ENCODE results near the gene LNPK.

LNPK gene

GRCh38 chr2:175947073-175947472 lies 55.0 kb downstream of the LNPK start:
- Histone ChIP-seq H3K27me3 (ENCODE audit: low read length) (no peaks in the 10 kb centered on the region), H3F3A (ENCODE audit: insufficient read depth) (no peaks in the 10 kb centered on the region), H3K4me3 (ENCODE audit: insufficient read depth, low read length, poor library complexity, severe bottlenecking) (no peak overlapping the region), H3K9ac (ENCODE audit: low read length) (no peak overlapping the region), H3K9me3 (ENCODE audit: insufficient read depth, low read length) (no peaks in the 10 kb centered on the region), H3K9me2 (replicated peaks; ENCODE audit: insufficient read depth, low read length) (no peaks in the 10 kb centered on the region), H3K4me2 (ENCODE audit: low read depth, low read length, poor library complexity, severe bottlenecking) (no peak overlapping the region), H3K79me2 (ENCODE audit: insufficient read depth, low read length) (no peaks in the 10 kb centered on the region), H4K20me1 (ENCODE audit: low read depth, low read length) (no peaks in the 10 kb centered on the region), H2AFZ (ENCODE audit: low read depth, low read length, severe bottlenecking) (no peak overlapping the region), H3K27ac (ENCODE audit: low read depth, low read length) (no peak overlapping the region), H3K36me3 (ENCODE audit: low read length) (no peaks in the 10 kb centered on the region; the same call in 1 of the 2 replicates)
- no peak for TF ChIP-seq CTCF (IDR thresholded peaks at IDR 0.05; ENCODE audit: insufficient read depth, low read length, poor library complexity, severe bottlenecking)
- TF ChIP-seq EZH2phosphoT487 (conservative IDR thresholded peaks at IDR 0.05; ENCODE audit: low read length): no peak

GRCh38 chr2:175941699-175942098 lies 60.4 kb downstream of the LNPK start:
- Histone ChIP-seq H3K4me2 (ENCODE audit: low read depth, low read length, poor library complexity, severe bottlenecking) (no peak overlapping the region), H3K36me3 (ENCODE audit: low read length) (no peaks in the 10 kb centered on the region; the same call in 1 of the 2 replicates), H3K27ac (ENCODE audit: low read depth, low read length) (no peak overlapping the region), H3K9ac (ENCODE audit: low read length) (no peak overlapping the region), H3K9me2 (replicated peaks; ENCODE audit: insufficient read depth, low read length) (no peaks in the 10 kb centered on the region), H2AFZ (ENCODE audit: low read depth, low read length, severe bottlenecking) (no peak overlapping the region), H3K4me3 (ENCODE audit: insufficient read depth, low read length, poor library complexity, severe bottlenecking) (no peak overlapping the region), H3K79me2 (ENCODE audit: insufficient read depth, low read length) (no peaks in the 10 kb centered on the region), H3K27me3 (ENCODE audit: low read length) (no peaks in the 10 kb centered on the region), H4K20me1 (ENCODE audit: low read depth, low read length) (no peaks in the 10 kb centered on the region), H3F3A (ENCODE audit: insufficient read depth) (no peaks in the 10 kb centered on the region), H3K9me3 (ENCODE audit: insufficient read depth, low read length) (no peaks in the 10 kb centered on the region)
- no peak for TF ChIP-seq EZH2phosphoT487 (conservative IDR thresholded peaks at IDR 0.05; ENCODE audit: low read length)
- no peak for TF ChIP-seq CTCF (IDR thresholded peaks at IDR 0.05; ENCODE audit: insufficient read depth, low read length, poor library complexity, severe bottlenecking)

- Histone ChIP-seq H3K27me3 (ENCODE audit: low read length) (no peaks in the 10 kb centered on the region), H3K4me3 (ENCODE audit: insufficient read depth, low read length, poor library complexity, severe bottlenecking) (no peak overlapping the region), H3F3A (ENCODE audit: insufficient read depth) (no peaks in the 10 kb centered on the region), H3K36me3 (ENCODE audit: low read length) (no peaks in the 10 kb centered on the region; the same call in 1 of the 2 replicates), H3K9me2 (replicated peaks; ENCODE audit: insufficient read depth, low read length) (no peaks in the 10 kb centered on the region), H3K27ac (ENCODE audit: low read depth, low read length) (no peak overlapping the region), H4K20me1 (ENCODE audit: low read depth, low read length) (no peaks in the 10 kb centered on the region), H2AFZ (ENCODE audit: low read depth, low read length, severe bottlenecking) (no peak overlapping the region), H3K9ac (ENCODE audit: low read length) (no peak overlapping the region), H3K79me2 (ENCODE audit: insufficient read depth, low read length) (no peaks in the 10 kb centered on the region), H3K9me3 (ENCODE audit: insufficient read depth, low read length) (no peaks in the 10 kb centered on the region), H3K4me2 (ENCODE audit: low read depth, low read length, poor library complexity, severe bottlenecking) (no peak overlapping the region)
- TF ChIP-seq EZH2phosphoT487 (conservative IDR thresholded peaks at IDR 0.05; ENCODE audit: low read length) (no peak), CTCF (IDR thresholded peaks at IDR 0.05; ENCODE audit: insufficient read depth, low read length, poor library complexity, severe bottlenecking) (no peak)
Measured at GRCh38 chr2:175937216-175937615, 64.9 kb downstream of the LNPK start.
